ENCODE results near the gene FANK1. TPM values are rescaled to one million over a fixed set of nuclear protein-coding genes. Genes with fewer than 3 reads are reported as not detected.

FANK1 gene
- total and polyA plus RNA-seq, 4 donors, result 3.7 to 19.1 (median 10.0) TPM

Small RNA genes lying within 50 kb of the gene (small RNA-seq; reads per million reads assigned to genes)
- gene GNG10P1 (ENCODE audit: low replicate concordance) (not detected), gene RF00017 (ENCODE audit: low replicate concordance) (not detected), gene RNU2-42P (ENCODE audit: low replicate concordance) (not detected)

Other genes starting within 250 kb of the FANK1 start
- under 1 TPM; 0.40 to 0.77 TPM for gene TEX36, start 213.4 kb upstream of the FANK1 start, total RNA-seq
- gene TEX36, start 213.4 kb upstream of the FANK1 start, polyA plus RNA-seq (ENCODE audit: insufficient read length in 2 of 2), result not detected
- 10 to 100 TPM; 35.9 to 37.6 TPM for gene EDRF1, start 176.9 kb upstream of the FANK1 start, total RNA-seq
- 10 to 100 TPM; 30.6 to 32.5 TPM for gene EDRF1, start 176.9 kb upstream of the FANK1 start, polyA plus RNA-seq (ENCODE audit: insufficient read length in 2 of 2)
- under 1 TPM; 0.33 to 0.40 TPM for gene MMP21, start 120.7 kb upstream of the FANK1 start, total RNA-seq
- under 1 TPM; 0.17 to 0.54 TPM for gene MMP21, start 120.7 kb upstream of the FANK1 start, polyA plus RNA-seq (ENCODE audit: insufficient read length in 2 of 2)
- 10 to 100 TPM; 61.9 to 80.0 TPM for gene UROS, start 73.3 kb upstream of the FANK1 start, total RNA-seq
- gene UROS, start 73.3 kb upstream of the FANK1 start, polyA plus RNA-seq (ENCODE audit: insufficient read length in 2 of 2), result 10 to 100 TPM; 86.4 to 88.6 TPM
- gene BCCIP, start 73.0 kb upstream of the FANK1 start, total RNA-seq, result 10 to 100 TPM; 39.8 to 51.4 TPM
- 10 to 100 TPM; 68.4 to 77.1 TPM for gene BCCIP, start 73.0 kb upstream of the FANK1 start, polyA plus RNA-seq (ENCODE audit: insufficient read length in 2 of 2)
- gene DHX32, start 15.3 kb upstream of the FANK1 start, total RNA-seq, result 10 to 100 TPM; 22.6 to 29.2 TPM
- gene DHX32, start 15.3 kb upstream of the FANK1 start, polyA plus RNA-seq (ENCODE audit: insufficient read length in 2 of 2), result 10 to 100 TPM; 18.0 to 19.1 TPM